Psoas muscle (tissue), 8 donors: ENCODE measurements around the gene ABCA7. TPM values are rescaled to one million over a fixed set of nuclear protein-coding genes. Genes with fewer than 3 reads are reported as not detected.

Experiments used
- ATAC-seq, 4 donors: fragments of 200-7000 bp; cut with Tn5 transposase; one replicate each; pipeline ENCODE4 v1.9.1; 2020; ENCODE audit warnings: moderate library complexity in 3 of 4, mild to moderate bottlenecking in 2 of 4
- DNase-seq, 2 donors: peaks; one replicate each; pipeline ENCODE4 v3.0.0-alpha.2; 2020
- H3K27ac ChIP-seq: fragments of 200-600 bp; one replicate; pipeline ENCODE4 v1.8.0; 2022
- H3K27me3 ChIP-seq, 3 donors: fragments of 200-600 bp in 1 of 3; one replicate each; pipeline versions ENCODE4 v1.6.1 to v1.8.0; 2013 to 2022; ENCODE audit warnings: low read length in 2 of 3, mild to moderate bottlenecking in 2 of 3, moderate library complexity in 1 of 3; ENCODE audit not compliant: insufficient read depth in 3 of 3
- H3K36me3 ChIP-seq, 2 donors: fragments of 200-600 bp in 1 of 2; one replicate each; pipeline versions ENCODE4 v1.6.1 to v1.8.0; 2013 to 2022; ENCODE audit warnings: low read depth in 1 of 2, mild to moderate bottlenecking in 1 of 2, moderate library complexity in 1 of 2; ENCODE audit not compliant: insufficient read depth in 1 of 2
- H3K4me1 ChIP-seq: fragments of 200-600 bp; one replicate; pipeline ENCODE4 v1.8.0; 2022
- H3K4me3 ChIP-seq: fragments of 200-600 bp; one replicate; pipeline ENCODE4 v1.8.0; 2022; ENCODE audit warnings: mild to moderate bottlenecking
- H3K9me3 ChIP-seq: fragments of 200-600 bp; one replicate; pipeline ENCODE4 v1.8.0; 2022
- WGBS, 3 donors: extraction: QIAGEN DNeasy Blood & Tissue Kit; methylation state at CpG; one replicate each; pipeline versions ENCODE4 v1.1.6 to v1.1.7; 2013; 5-methylcytosine and 5-hydroxymethylcytosine counted together
- intact Hi-C, 2 donors: fragments of 100-400 bp; cut with DNase I; formaldehyde crosslinking; loops; one replicate each; pipeline versions ENCODE4 v1.11.0 to v1.14.2; 2022
- polyA plus RNA-seq, 3 donors: library from polyadenylated mRNA; stranded (reverse); fragments of 200-250 nt; gene quantifications; one replicate each; pipeline ENCODE4 v1.2.3, GENCODE V29; 2013
- total RNA-seq, 4 donors: library from RNA; stranded (reverse); fragmentation: NEBNext Ultra II Directional in 2 of 4; extraction: Animal tissue kit (Norgen Biotek cat#: 25700) in 2 of 4; gene quantifications; one replicate each; pipeline versions ENCODE4 v1.2.1 to v1.2.4, GENCODE V29; 2021 to 2023
- TF ChIP-seq, protein P1 (sequence below): fragments of 200-600 bp; IDR thresholded peaks from one replicate; pipeline ENCODE4 v1.8.0; 2022; ENCODE audit warnings: antibody characterized with exemption
- donor health status: healthy with polysubstance abuse.
- donor health status: DM: no; HTN: no; CAD: no; lungs with moderate emphysema.
- donor health status: Bipolar disorder and iron deficiency.
- donor health status: healthy.
- donor health status: DM: yes; HTN: yes; CAD: no.
- donor health status: DM: no; HTN: no; CAD: no.
- donor health status: DM: no; HTN: no; CAD: no.
- donor health status: DM: yes; HTN: yes; CAD: no.

Gene ABCA7
- total and polyA plus RNA-seq, 7 donors = 2.6 to 19.5 (median 10.1) TPM

DNA sequence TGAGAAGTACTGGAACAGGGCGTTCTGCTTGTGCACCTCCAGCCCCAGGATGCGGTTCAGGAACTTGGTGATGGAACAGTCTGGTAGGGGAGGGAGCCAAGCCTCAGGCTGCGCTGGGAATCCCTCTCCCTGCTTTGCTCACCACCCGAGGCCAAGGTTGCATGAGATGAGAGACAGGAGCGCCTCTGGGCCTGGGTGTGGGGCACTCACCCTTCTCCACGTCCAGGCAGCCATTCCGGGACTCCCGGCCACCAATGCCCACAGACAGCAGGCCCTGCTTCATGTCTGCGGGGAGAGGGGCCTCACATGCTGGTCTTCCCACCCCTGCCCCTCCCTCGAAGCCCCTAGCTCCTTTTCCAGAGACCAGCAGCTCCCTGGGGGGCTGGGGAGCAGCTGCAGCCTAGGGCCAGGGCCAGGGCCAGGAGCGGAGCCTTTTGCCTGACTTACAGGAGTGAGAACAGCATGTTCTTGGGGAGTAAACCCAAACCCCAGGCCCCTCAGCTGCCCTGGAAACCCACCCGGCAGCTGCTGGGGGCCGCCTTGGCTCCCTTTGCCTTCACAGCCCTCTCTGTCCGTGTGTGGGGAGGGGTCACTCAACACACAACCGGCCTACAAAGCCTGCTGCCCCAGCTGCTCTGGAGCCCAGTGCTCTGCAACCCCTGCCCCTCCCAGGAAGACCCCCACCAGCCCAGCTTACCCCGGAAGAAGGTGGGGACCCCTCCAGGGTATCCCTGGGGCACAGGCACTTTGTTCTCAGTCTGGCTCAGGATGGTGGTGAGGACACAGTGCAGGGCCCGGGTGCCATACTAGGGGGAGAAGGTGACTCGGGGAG, 71.1 kb downstream of the ABCA7 start:
- TF ChIP-seq, protein P1, sequence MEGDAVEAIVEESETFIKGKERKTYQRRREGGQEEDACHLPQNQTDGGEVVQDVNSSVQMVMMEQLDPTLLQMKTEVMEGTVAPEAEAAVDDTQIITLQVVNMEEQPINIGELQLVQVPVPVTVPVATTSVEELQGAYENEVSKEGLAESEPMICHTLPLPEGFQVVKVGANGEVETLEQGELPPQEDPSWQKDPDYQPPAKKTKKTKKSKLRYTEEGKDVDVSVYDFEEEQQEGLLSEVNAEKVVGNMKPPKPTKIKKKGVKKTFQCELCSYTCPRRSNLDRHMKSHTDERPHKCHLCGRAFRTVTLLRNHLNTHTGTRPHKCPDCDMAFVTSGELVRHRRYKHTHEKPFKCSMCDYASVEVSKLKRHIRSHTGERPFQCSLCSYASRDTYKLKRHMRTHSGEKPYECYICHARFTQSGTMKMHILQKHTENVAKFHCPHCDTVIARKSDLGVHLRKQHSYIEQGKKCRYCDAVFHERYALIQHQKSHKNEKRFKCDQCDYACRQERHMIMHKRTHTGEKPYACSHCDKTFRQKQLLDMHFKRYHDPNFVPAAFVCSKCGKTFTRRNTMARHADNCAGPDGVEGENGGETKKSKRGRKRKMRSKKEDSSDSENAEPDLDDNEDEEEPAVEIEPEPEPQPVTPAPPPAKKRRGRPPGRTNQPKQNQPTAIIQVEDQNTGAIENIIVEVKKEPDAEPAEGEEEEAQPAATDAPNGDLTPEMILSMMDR = no peak
- 61 to 73% (median 67%) methylated on average over 16 to 18 of the region's 18 CpGs for WGBS, 3 donors
- Histone ChIP-seq H3K27me3 (no peaks in the 10 kb centered on the region), H3K4me1 (no peaks in the 10 kb centered on the region), H3K27ac (no peak overlapping the region), H3K9me3 (no peaks in the 10 kb centered on the region), H3K36me3 (peaks cover 12 to 86% of the 10 kb centered on the region in 2 donors), H3K4me3 (no peak overlapping the region)
- no peak for ATAC-seq
- no peak for DNase-seq
- intact Hi-C loops = loop anchor here (5.0 kb wide), 2 partner anchors 81 to 131 kb away; partner anchors contain the start of gene ATP5F1D (in 1 of the 2)

DNA sequence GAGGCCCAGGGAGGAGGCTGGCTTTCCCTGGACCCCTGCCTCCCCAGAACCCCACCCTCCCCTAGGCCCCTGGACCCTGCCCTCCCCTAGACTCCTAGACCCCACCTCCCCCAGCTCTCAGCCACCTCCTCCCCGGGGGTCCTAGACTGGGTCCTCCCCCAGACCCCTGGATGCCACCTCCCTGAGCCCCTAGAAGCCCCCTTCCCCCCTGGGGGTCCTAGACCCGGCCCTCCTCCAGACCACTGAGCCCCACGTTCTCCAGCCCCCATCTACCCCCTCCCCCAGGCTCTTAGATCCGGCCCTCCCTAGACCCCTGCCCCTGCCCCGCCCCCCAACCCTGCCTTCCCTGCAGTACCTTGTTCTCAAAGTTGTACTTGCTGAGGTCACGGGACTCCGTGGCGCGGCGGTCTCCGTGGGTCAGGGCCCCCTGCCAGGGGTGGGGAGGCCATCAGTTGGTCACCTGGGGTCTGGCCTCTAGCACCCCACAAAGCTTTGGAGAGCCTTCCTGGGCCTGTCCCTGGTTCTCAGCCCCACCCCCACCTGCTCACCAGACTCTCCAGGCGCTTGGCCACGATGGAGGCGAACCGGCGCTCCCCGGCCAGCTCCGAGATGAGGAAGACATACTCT, 71.8 kb downstream of the ABCA7 start:
- TF ChIP-seq, protein P1 = no peak
- H3K4me3 ChIP-seq = no peak overlapping the region
- intact Hi-C loops = loop anchor here (5.0 kb wide), 2 partner anchors 81 to 131 kb away; partner anchors contain the start of gene ATP5F1D (in 1 of the 2)
- no peaks in the 10 kb centered on the region for H3K9me3 ChIP-seq
- no peak for ATAC-seq
- WGBS, 3 donors = 72 to 75% (median 72%) methylated on average over 14 to 18 of the region's 18 CpGs
- DNase-seq = no peak
- no peak overlapping the region for H3K27ac ChIP-seq
- no peaks in the 10 kb centered on the region for H3K4me1 ChIP-seq
- no peaks in the 10 kb centered on the region for H3K27me3 ChIP-seq
- H3K36me3 ChIP-seq = peaks cover 12 to 86% of the 10 kb centered on the region in 2 donors

DNA sequence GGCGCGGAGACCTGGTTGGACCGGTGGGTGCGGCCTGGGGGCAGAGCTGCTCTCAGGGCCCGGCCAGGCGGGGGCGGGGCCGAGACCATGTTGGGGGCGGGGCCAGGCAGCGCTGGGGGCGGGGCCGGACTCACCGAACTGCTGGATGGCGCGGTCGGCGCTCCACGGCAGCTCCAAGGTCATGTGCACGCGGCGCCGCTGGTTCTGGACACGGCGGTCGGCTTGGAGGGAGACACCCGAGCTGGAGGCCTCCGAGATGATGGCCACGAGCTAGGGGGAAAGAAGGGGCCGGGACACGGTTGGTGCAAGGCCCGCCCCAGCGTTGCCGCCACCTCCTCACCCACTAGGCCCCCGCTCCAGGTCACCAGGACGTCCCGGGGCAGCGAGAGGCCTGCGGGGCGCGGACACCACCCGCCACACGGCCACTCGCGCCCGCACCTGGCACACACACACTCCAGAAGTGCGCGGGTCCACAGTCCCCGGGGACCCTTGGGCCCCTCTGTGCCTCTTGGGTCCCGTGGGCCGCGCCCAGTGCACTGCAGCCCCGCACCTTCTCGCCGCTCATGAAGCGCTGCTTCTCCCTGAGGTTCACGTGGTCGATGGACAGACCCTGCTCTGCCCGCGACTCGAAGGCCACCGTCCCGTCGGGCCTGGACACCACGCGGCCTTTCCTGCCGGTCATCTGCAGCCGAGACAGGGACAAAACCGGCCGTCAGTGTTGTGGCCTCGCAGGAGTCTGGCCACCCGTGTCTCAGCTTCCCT, 72.5 kb downstream of the ABCA7 start:
- Histone ChIP-seq H3K4me3 (no peak overlapping the region), H3K27ac (peak overlapping the region; percentile 63), H3K36me3 (peaks cover 12 to 86% of the 10 kb centered on the region in 2 donors), H3K4me1 (no peaks in the 10 kb centered on the region), H3K9me3 (no peaks in the 10 kb centered on the region), H3K27me3 (no peaks in the 10 kb centered on the region)
- DNase-seq = peak; percentile 68 to 81
- TF ChIP-seq, protein P1 = no peak
- 69 to 72% (median 71%) methylated on average over 57 to 71 of the region's 71 CpGs for WGBS, 3 donors
- peak; percentile 4 to 34 (median 20) for ATAC-seq
- intact Hi-C loops = loop anchor here (5.0 kb wide), 2 partner anchors 80 to 130 kb away; partner anchors contain the start of gene ATP5F1D (in 1 of the 2)

DNA sequence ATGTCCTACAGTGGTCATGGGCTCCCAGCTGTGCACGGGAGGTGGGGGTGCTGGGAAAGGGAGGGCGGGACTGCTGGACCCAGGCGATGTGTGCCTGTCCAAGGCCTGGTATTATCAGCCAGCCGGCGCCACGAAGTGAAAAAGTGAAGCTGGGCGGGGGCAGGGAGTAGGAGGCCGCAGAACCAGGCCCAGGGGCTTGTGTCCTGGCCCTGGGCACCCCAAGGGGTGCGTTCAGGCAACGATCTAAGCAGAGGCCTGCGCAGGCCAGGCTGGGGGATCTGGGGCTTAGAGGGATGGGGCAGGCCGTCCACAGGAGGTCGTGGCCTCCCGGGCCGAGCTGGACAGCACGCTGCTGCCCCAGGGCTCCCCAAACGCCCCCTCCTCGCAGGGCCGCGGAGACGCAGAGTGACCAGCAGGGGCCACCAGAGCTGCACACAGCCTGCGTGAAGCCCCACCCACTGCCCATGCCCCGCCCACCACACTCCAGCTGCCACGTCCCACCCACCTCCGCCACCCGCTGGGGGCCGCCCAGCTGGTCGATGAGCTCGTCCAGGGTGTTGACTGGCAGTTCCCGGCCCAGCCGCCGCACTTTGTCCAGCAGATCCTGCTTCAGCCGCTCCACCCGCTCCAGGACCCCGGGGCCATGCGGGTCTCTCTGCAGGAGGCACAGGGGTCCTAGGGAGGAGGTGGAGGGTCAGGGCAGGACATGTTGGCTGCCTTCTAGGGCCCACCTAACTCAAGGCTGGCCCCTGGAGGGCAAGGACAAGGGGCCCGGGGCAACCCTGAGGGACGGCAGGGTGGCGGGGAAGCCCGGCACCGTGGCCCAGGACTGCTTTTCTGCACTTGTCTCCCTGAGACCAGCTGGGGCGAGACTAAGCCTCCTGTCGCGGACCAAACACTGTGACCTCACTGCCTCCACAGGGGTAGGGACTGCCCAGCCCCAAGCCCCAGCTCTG, 73.4 kb downstream of the ABCA7 start:
- Histone ChIP-seq H3K36me3 (peaks cover 12 to 87% of the 10 kb centered on the region in 2 donors), H3K9me3 (no peaks in the 10 kb centered on the region), H3K4me3 (peak overlapping the region; percentile 33), H3K4me1 (no peaks in the 10 kb centered on the region), H3K27me3 (no peaks in the 10 kb centered on the region), H3K27ac (peak overlapping the region; percentile 80)
- ATAC-seq = peak; percentile 86 to 94 (median 90)
- DNase-seq = peak; percentile 97 to 99
- TF ChIP-seq, protein P1 = peak; percentile 93
- WGBS, 3 donors = 19 to 31% (median 22%) methylated on average over 31 to 44 of the region's 44 CpGs
- intact Hi-C loops = loop anchor here (5.0 kb wide), 2 partner anchors 79 to 129 kb away; partner anchors contain the start of gene ATP5F1D (in 1 of the 2)
